Astrocyte (in vitro differentiated cells and primary cell): Measurements from ENCODE around the gene RBM19.

Source experiments
- CTCF ChIP-seq: IDR thresholded peaks from 2 replicates; pipeline ENCODE4 v1.5.1; 2011; ENCODE audit warnings: low read depth, mild to moderate bottlenecking, inconsistent platforms, low read length, moderate library complexity; ENCODE audit not compliant: insufficient read depth
- EZH2 ChIP-seq: IDR thresholded peaks from 2 replicates; pipeline ENCODE4 v1.6.1; 2012; ENCODE audit warnings: mild to moderate bottlenecking, low read length, inconsistent platforms; ENCODE audit not compliant: insufficient read depth

- no peak for TF ChIP-seq CTCF
- TF ChIP-seq EZH2, result no peak
These were observed 91.8 kb downstream of the RBM19 start for GRCh38 chr12:113874326-113874725.
